ENCODE measurements around the gene ATP6V1G1.
"Not testable (repeated sequence)": the region's sequence is repeated elsewhere in the genome, so short reads cannot be mapped to it uniquely, and the experiment has no call there.

ATP6V1G1 gene

GRCh38 chr9:114578134-114578533, 9.4 kb upstream of the ATP6V1G1 start:
- not testable (repeated sequence) for DNase-seq (ENCODE audit: low read depth, low spot score)

GRCh38 chr9:114580609-114581193, 6.9 kb upstream of the ATP6V1G1 start:
- no peak for DNase-seq (ENCODE audit: low read depth, low spot score)

- DNase-seq (ENCODE audit: low read depth, low spot score) = no peak
Measured at GRCh38 chr9:114583371-114584155, 4.0 kb upstream of the ATP6V1G1 start.

- no peak for DNase-seq (ENCODE audit: low read depth, low spot score)
Measured at GRCh38 chr9:114588210-114588609, 641 bp downstream of the ATP6V1G1 start.

- DNase-seq (ENCODE audit: low read depth, low spot score) = no peak
Measured at GRCh38 chr9:114588651-114589526, 1.3 kb downstream of the ATP6V1G1 start.

- no peak for DNase-seq (ENCODE audit: low read depth, low spot score)
Measured at GRCh38 chr9:114590328-114590727, 2.8 kb downstream of the ATP6V1G1 start.

GRCh38 chr9:114591291-114591787, 3.8 kb downstream of the ATP6V1G1 start:
- no peak for DNase-seq (ENCODE audit: low read depth, low spot score)

GRCh38 chr9:114591849-114592248, 4.3 kb downstream of the ATP6V1G1 start:
- DNase-seq (ENCODE audit: low read depth, low spot score) = no peak

GRCh38 chr9:114592356-114592755, 4.8 kb downstream of the ATP6V1G1 start:
- no peak for DNase-seq (ENCODE audit: low read depth, low spot score)

- DNase-seq (ENCODE audit: low read depth, low spot score) = no peak
Measured at GRCh38 chr9:114594136-114594535, 6.6 kb downstream of the ATP6V1G1 start.

GRCh38 chr9:114600502-114601248, 13.1 kb downstream of the ATP6V1G1 start:
- DNase-seq (ENCODE audit: low read depth, low spot score) = not testable (repeated sequence)

- DNase-seq (ENCODE audit: low read depth, low spot score) = not testable (repeated sequence)
Measured at GRCh38 chr9:114601787-114602186, 14.2 kb downstream of the ATP6V1G1 start.

GRCh38 chr9:114602620-114603019, 15.1 kb downstream of the ATP6V1G1 start:
- no peak for DNase-seq (ENCODE audit: low read depth, low spot score)

- no peak for DNase-seq (ENCODE audit: low read depth, low spot score)
Measured at GRCh38 chr9:114603248-114603647, 15.7 kb downstream of the ATP6V1G1 start.

- DNase-seq (ENCODE audit: low read depth, low spot score) = no peak
Measured at GRCh38 chr9:114604989-114605388, 17.4 kb downstream of the ATP6V1G1 start.

GRCh38 chr9:114606068-114606467, 18.5 kb downstream of the ATP6V1G1 start:
- no peak for DNase-seq (ENCODE audit: low read depth, low spot score)

GRCh38 chr9:114606597-114607207, 19.1 kb downstream of the ATP6V1G1 start:
- no peak for DNase-seq (ENCODE audit: low read depth, low spot score)

- DNase-seq (ENCODE audit: low read depth, low spot score) = no peak
Measured at GRCh38 chr9:114607671-114608524, 20.3 kb downstream of the ATP6V1G1 start.

- DNase-seq (ENCODE audit: low read depth, low spot score) = no peak
Measured at GRCh38 chr9:114608525-114608796, 20.9 kb downstream of the ATP6V1G1 start.

All from smooth muscle cell of the brain vasculature (primary cell).